ENCODE results near the gene LIPT2. TPM values are rescaled to one million over a fixed set of nuclear protein-coding genes. Genes with fewer than 3 reads are reported as not detected.

Gene LIPT2
- total RNA-seq, 2 donors from 2014 or later, result 3.9 to 4.4 TPM

DNA sequence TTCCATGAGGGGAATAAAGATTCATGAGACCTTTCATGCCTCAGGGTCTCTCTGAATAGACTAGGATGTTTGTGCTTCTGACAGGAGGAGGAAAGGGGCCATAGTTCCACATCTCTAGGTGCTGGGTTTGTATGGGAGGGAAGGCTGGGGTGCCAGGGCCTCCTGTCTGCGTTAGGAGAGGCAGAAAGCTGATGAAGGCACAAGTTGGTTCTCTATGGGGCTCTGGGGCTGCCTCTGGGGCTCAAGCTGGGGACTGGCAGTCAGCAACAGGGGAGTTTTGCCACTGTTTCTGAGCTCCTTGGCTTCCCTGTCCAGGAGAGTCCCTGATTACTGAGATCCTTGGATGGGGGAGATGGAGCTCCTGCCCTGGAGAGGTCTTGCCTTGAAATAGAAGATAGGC lies 30.3 kb downstream of the LIPT2 start:
- TF ChIP-seq, protein P1, sequence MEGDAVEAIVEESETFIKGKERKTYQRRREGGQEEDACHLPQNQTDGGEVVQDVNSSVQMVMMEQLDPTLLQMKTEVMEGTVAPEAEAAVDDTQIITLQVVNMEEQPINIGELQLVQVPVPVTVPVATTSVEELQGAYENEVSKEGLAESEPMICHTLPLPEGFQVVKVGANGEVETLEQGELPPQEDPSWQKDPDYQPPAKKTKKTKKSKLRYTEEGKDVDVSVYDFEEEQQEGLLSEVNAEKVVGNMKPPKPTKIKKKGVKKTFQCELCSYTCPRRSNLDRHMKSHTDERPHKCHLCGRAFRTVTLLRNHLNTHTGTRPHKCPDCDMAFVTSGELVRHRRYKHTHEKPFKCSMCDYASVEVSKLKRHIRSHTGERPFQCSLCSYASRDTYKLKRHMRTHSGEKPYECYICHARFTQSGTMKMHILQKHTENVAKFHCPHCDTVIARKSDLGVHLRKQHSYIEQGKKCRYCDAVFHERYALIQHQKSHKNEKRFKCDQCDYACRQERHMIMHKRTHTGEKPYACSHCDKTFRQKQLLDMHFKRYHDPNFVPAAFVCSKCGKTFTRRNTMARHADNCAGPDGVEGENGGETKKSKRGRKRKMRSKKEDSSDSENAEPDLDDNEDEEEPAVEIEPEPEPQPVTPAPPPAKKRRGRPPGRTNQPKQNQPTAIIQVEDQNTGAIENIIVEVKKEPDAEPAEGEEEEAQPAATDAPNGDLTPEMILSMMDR (IDR thresholded peaks at IDR 0.05), result no peak
- H3K27ac ChIP-seq, result no peak overlapping the region
- H3K27me3 ChIP-seq, result no peaks in the 10 kb centered on the region
- intact Hi-C loops (cut with DNase I), result no loop called here
- no peak overlapping the region for H3K4me3 ChIP-seq
- no peaks in the 10 kb centered on the region for H3K36me3 ChIP-seq
- no peak overlapping the region for H3K9ac ChIP-seq (ENCODE audit: low read depth in 2 of 2, low read length in 2 of 2)
- no peaks in the 10 kb centered on the region for H3K4me1 ChIP-seq
- no peaks in the 10 kb centered on the region for H3K9me3 ChIP-seq
- no peak for DNase-seq

DNA sequence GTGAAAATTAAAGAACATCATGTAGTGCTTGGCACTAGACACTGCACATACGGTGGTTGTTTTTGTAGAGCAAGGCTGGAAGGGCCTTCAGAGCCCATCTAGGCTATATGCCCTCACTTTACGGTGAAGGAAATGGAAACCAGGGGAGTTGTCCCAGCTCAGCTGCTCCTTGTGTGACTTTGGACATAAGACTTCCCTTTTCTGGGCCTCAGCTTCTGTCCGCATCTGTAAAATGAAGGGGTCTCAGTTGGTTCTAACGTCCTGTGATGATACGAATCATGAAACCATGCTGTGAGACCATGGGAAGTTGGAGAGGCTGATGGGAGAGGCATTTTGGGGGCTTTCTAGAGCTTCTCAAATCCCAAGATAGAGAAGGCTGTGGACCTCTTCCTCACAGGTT lies 30.9 kb downstream of the LIPT2 start:
- TF ChIP-seq, protein P1 (IDR thresholded peaks at IDR 0.05), result no peak
- Histone ChIP-seq H3K4me3 (no peak overlapping the region), H3K4me1 (no peaks in the 10 kb centered on the region), H3K9me3 (no peaks in the 10 kb centered on the region), H3K9ac (ENCODE audit: low read depth in 2 of 2, low read length in 2 of 2) (peak overlapping the region in 1 of 2 donors; percentile 8), H3K36me3 (no peaks in the 10 kb centered on the region), H3K27me3 (no peaks in the 10 kb centered on the region), H3K27ac (peak overlapping the region; percentile 21)
- intact Hi-C loops (cut with DNase I), result no loop called here
- no peak for DNase-seq

DNA sequence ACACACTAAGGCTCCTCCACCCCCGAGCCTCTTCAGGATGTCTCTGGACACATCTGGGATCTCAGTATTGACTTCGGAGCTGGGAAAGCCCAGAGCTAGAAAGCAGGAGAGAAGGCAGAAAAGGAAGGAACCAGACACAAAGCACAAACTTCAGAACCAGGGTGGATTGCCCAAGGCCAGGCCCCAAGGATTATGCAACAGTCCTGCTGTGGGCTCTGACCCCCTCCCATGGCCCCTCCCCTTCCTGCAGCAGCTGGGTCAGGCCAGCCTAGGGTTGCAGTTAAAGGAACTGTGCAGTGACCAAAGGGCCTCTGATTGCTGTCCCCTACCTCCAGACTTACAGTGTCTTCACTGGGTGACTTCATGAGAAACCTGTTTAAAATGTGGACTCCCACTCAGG lies 31.5 kb downstream of the LIPT2 start:
- no peaks in the 10 kb centered on the region for H3K9me3 ChIP-seq
- H3K27ac ChIP-seq, result peak overlapping the region; percentile 21
- H3K4me3 ChIP-seq, result no peak overlapping the region
- H3K9ac ChIP-seq (ENCODE audit: low read depth in 2 of 2, low read length in 2 of 2), result peak overlapping the region in 1 of 2 donors; percentile 8
- TF ChIP-seq, protein P1 (IDR thresholded peaks at IDR 0.05), result no peak
- DNase-seq, result peak; percentile 69
- H3K36me3 ChIP-seq, result no peaks in the 10 kb centered on the region
- H3K27me3 ChIP-seq, result no peaks in the 10 kb centered on the region
- H3K4me1 ChIP-seq, result no peaks in the 10 kb centered on the region
- intact Hi-C loops (cut with DNase I), result no loop called here

DNA sequence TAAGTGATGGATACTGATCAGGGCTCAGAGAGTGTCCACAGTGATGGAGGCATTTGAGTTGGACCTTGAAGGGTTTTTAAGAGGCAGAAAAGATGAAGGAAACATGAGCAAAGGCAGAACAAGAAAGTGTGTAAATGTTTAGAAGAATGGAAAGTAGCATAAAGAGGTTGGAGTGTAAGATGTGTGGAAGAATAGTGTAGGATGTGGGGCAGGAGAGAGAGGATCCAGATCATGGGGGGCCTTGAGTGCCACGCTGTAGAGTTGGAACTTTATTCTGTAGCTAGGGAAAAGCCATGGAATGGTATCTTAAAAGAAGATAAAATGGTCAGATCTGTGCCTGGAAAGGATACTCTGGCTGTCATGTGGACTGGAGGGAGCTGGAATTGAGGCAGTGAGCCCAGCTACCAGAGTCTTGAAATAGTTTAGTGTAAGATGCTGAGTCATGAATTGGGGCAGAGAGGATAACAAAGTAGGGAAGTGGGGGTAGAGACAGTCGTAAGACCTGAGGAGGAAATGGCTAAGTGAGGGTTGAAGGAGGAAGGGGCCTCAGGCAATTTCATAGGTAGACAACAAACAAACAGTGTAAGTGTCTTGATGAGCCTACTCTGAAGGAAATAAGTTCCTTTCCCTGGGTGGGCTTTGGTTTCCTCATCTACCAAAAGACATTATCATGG lies 32.9 kb downstream of the LIPT2 start:
- Histone ChIP-seq H3K4me3 (no peak overlapping the region), H3K4me1 (no peaks in the 10 kb centered on the region), H3K27me3 (no peaks in the 10 kb centered on the region), H3K9me3 (no peaks in the 10 kb centered on the region), H3K9ac (ENCODE audit: low read depth in 2 of 2, low read length in 2 of 2) (peak overlapping the region in 1 of 2 donors; percentile 35), H3K36me3 (no peaks in the 10 kb centered on the region), H3K27ac (peak overlapping the region; percentile 1)
- intact Hi-C loops (cut with DNase I), result no loop called here
- no peak for DNase-seq
- TF ChIP-seq, protein P1 (IDR thresholded peaks at IDR 0.05), result no peak

DNA sequence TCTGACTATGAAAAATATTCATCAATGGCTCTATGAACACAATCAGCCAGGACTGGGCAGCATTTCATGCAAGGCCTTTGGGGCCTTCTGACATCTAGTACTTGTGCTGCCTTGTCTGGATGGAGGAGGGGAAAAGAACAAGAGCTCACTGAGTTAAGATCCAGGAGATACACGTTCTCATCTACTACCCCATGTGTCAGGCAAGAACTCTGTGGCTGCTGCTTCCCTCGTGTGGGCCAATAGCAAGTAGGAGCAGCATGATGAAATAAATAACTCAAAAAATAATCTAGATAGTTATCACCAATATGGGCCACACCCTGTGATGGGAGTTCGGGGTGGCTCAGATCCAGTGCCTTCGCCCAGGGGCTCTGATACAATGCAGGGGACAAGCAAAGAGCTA lies 33.5 kb downstream of the LIPT2 start:
- H3K36me3 ChIP-seq, result no peaks in the 10 kb centered on the region
- H3K27me3 ChIP-seq, result no peaks in the 10 kb centered on the region
- H3K4me3 ChIP-seq, result no peak overlapping the region
- no peak for DNase-seq
- intact Hi-C loops (cut with DNase I), result no loop called here
- TF ChIP-seq, protein P1 (IDR thresholded peaks at IDR 0.05), result no peak
- no peaks in the 10 kb centered on the region for H3K4me1 ChIP-seq
- H3K27ac ChIP-seq, result no peak overlapping the region
- H3K9me3 ChIP-seq, result no peaks in the 10 kb centered on the region
- H3K9ac ChIP-seq (ENCODE audit: low read depth in 2 of 2, low read length in 2 of 2), result peak overlapping the region in 1 of 2 donors; percentile 35

All from colonic mucosa (tissue), 4 donors.